GM18505 (cell line): ENCODE results near the gene AGBL3.
"Not testable (repeated sequence)": the region's sequence is repeated elsewhere in the genome, so short reads cannot be mapped to it uniquely, and the experiment has no call there.

Experiments
- ATAC-seq: cut with Tn5 transposase; IDR thresholded peaks from one replicate; pipeline ENCODE4 v1.9.1; 2021; ENCODE audit not compliant: unreplicated experiment
- POLR2A ChIP-seq: IDR thresholded peaks from 4 replicates; pipeline ENCODE4 v1.6.1; 2011; ENCODE audit warnings: borderline replicate concordance; ENCODE audit not compliant: insufficient read depth, insufficient read length; ENCODE audit errors: extremely low read depth

AGBL3 gene

DNA sequence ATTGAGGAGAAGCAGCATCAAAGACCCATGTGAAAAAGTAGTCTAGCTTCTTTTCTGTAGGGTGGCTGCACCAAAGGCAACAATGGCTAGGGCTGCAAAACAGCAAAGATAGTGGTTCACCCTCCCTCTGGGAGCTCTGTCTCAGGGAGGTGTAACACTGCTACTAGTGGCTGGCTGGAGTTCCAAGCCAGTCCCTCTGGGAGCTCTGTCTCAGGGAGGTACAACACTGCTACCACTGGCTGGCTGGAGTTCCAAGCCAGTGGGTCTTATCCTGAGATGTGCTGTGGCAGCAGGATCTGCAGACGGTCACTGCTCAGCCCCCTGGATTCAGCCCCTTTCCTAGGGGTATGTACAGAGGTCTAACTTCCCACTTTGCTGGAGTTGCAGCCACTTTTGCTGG, 123.7 kb downstream of the AGBL3 start:
- no peak for TF ChIP-seq POLR2A
- ATAC-seq: no peak

DNA sequence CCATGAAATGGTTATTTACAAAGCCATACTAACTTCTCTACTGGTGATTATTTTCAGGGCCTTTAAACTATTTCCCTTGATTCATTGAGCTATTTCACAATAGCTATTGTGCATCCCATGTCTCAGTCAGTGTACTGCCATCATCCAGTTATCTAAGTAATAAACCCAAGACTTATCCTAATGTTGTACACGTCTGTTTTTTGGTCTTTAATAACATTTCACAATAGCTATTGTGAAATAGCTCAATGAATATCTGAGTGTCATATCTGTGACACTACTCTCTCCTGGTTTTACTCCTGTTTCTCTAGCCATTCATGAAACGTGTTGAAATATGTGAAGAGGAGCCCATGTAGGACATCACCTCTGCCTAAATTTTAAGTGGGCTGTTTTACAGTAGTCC, 125.1 kb downstream of the AGBL3 start:
- ATAC-seq: no peak
- TF ChIP-seq POLR2A: no peak

GRCh38 chr7:135114622-135115021, 128.3 kb downstream of the AGBL3 start:
- no peak for ATAC-seq
- TF ChIP-seq POLR2A: no peak

- ATAC-seq: no peak
- TF ChIP-seq POLR2A: no peak
Measured at GRCh38 chr7:135117096-135117495, 130.8 kb downstream of the AGBL3 start.

- no peak for ATAC-seq
- no peak for TF ChIP-seq POLR2A
Measured at GRCh38 chr7:135121868-135122267, 135.6 kb downstream of the AGBL3 start.

GRCh38 chr7:135124631-135125030, 138.3 kb downstream of the AGBL3 start:
- not testable (repeated sequence) for ATAC-seq

DNA sequence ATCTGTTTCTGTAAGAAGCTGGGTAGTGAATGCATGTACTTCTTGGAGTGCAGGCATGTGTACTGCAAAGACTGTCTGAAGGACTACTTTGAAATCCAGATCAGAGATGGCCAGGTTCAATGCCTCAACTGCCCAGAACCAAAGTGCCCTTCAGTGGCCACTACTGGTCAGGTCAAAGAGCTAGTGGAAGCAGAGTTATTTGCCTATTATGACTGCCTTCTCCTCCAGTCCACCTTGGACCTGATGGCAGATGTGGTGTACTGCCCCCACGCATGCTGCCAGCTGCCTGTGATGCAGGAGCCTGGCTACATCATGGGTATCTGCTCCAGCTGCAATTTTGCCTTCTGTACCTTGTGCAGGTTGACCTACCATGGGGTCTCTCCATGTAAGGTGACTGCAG, 142.6 kb downstream of the AGBL3 start:
- no peak for TF ChIP-seq POLR2A
- ATAC-seq: no peak

DNA sequence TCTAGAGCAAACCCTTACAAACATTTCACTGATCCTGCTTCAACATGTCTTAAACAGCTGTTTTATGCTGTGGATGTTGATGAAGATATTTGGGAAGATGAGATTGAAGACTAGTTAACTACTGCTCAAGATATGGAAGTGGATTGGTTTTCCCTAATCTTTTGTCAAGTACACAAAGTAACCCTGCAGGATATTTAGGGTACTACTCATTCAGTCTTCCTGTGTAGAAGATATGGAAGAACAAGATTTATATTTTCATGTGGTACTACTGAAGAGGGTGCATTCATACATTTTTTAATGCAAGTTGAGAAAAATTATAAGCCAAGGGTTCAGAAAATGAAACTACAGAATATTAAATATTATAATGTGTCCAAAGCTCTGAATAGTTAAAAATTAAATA, 143.3 kb downstream of the AGBL3 start:
- no peak for TF ChIP-seq POLR2A
- no peak for ATAC-seq

DNA sequence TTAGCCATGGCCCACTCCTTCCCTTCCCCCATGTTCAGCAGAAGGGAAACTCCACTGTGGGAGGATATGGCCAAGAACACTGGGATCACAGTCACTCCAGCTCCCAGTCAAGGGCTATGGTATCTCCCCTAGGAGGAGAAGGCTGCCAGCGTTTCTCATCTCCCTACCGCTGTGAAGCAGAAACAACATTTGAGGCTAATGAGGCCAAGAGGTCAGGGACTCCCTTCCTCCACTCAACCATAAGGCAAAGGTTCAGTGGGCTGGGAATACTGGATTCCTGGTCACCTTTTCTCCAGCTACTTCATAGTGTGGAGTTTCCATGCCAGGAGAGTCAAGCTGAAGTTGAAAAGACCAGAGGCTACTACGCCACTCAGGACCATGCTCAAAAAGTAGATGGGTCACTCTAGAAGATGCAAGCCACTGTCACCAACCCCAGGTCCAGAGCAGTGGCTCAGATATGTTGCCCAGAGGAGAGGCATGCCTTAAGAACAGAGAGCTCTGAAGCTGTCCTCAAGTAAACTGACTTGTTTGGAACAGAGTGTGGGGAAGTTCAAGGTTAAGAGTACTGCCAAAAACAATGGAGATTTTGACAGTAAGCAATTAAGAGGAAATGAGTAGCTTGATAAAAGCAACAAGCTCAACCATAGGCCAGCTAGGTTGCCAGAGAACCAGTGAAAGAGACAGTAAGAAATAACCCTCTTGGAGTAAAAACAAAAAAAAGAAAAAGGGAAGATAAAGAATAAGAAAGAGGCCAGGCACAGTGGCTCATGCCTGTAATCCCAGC, 157.8 kb downstream of the AGBL3 start:
- ATAC-seq: no peak
- TF ChIP-seq POLR2A: no peak

DNA sequence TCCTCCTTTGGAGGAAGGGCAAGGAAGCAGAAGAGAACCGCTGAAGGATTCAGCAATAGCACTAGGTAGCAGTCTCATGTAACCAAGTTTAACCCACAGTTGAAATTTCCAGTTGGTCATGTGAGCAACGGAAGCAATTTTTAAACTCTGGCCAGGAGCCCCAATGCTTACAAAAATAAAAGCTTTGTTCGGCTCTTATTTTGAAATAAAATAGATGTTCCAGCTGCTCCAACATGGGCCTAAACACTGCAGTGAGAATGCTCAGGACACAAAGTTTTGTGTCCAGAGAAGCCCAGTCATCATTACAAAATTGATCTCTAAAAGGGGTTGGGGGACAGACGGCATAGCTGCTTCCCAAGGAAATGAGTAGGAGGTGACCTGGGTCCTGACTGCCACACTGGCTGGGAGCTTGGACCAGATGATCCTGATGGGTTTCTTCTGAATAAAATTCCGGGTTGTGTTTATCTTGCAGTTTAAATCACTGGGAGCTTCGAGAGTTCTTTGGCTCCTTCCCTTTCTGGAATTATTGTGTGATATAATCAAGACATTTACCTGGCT, 161.1 kb downstream of the AGBL3 start:
- TF ChIP-seq POLR2A: no peak
- ATAC-seq: no peak

- peak; percentile 73 for TF ChIP-seq POLR2A
- peak; percentile 67 for ATAC-seq
Measured at GRCh38 chr7:135147899-135148721, 161.8 kb downstream of the AGBL3 start, which contains the start of gene TMEM140. TSS of gene TMEM140 (plus strand) at chr7:135148072. CDS start at chr7:135164442, 16,370 bp downstream.

DNA sequence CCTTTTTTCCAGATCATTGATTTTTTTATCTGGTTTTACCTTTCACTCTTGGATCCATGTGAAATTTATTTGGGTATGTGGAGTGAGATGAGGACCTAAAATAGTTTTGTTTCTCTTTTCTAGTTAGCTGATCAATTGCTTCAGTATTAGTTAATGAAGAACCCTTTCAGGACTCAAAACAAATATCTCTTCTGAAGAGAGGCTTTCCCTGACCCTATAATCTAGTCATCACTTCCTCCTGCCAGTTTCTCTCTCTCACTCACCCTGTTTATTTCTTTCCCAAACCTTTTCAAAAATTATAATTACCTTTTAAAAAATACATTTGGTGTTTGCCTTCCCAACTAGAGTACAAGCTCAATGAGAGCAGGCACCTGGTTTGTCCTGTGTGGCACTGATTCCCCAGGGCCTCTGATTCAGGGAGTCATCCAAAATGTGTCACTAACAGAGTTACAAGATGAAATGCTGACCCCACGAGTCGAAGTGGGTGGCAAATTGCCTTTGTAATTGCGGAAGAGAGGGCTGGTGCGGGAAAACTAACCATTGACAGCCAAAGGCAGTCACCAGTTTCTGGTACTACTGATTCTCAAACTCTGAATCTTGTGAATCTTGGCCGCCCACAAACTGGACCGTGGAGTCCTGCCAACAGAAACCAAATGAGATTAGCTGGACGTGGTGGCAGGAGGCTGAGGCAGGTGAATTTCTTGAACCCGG, 163.9 kb downstream of the AGBL3 start:
- ATAC-seq: no peak
- no peak for TF ChIP-seq POLR2A

DNA sequence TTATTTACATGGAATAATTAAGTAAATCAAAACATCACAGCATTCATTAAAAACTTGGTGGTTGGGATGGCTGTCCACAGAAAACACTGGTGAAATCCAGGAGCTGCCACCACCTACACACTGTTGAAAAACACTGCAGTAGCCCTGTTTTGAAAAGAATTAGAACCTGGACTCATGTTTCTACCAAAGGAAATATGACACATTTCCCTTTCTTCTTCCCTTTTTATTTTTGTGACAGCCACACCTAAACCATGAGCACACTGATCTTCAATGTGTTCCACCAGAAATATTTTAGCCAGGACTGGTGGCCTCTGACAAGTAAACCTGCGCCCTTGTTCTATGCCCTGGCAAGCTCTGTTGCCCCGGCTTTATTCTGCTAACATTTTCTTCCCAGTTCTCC, 164.8 kb downstream of the AGBL3 start:
- no peak for ATAC-seq
- TF ChIP-seq POLR2A: no peak
